Measurements from ENCODE around the gene FSTL4. TPM values are rescaled to one million over a fixed set of nuclear protein-coding genes. Genes with fewer than 3 reads are reported as not detected.

Gene FSTL4
- total and polyA plus RNA-seq, 12 donors: 0.01 to 0.42 (median 0.38) TPM; not detected in 6

DNA sequence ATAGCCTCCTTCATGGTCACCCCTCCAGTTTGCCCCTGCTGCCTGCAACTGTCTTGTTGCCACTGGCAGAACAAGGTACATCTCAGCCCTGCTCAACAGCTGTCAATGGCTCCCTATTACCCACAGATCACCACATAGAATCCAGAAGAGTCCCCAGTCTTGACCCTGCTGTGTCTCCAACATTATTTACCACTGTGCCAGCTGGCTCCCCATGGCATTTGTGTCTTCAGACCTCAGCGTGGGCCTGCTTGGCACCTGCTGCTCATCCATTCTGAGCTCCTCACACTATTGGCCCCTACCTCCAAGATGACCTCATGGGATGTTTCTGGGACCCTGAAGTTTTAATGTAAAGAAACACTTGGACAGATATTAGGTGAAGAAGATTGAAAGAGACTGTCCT lies 358.7 kb downstream of the FSTL4 start:
- intact Hi-C loops (cut with DNase I): no loop called here
- Histone ChIP-seq H3K9me3 (no peaks in the 10 kb centered on the region), H3K27ac (no peak overlapping the region), H3K27me3 (no peaks in the 10 kb centered on the region), H3K36me3 (no peaks in the 10 kb centered on the region), H3K4me3 (no peak overlapping the region), H3K4me1 (no peaks in the 10 kb centered on the region)
- TF ChIP-seq, protein P1, sequence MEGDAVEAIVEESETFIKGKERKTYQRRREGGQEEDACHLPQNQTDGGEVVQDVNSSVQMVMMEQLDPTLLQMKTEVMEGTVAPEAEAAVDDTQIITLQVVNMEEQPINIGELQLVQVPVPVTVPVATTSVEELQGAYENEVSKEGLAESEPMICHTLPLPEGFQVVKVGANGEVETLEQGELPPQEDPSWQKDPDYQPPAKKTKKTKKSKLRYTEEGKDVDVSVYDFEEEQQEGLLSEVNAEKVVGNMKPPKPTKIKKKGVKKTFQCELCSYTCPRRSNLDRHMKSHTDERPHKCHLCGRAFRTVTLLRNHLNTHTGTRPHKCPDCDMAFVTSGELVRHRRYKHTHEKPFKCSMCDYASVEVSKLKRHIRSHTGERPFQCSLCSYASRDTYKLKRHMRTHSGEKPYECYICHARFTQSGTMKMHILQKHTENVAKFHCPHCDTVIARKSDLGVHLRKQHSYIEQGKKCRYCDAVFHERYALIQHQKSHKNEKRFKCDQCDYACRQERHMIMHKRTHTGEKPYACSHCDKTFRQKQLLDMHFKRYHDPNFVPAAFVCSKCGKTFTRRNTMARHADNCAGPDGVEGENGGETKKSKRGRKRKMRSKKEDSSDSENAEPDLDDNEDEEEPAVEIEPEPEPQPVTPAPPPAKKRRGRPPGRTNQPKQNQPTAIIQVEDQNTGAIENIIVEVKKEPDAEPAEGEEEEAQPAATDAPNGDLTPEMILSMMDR (IDR thresholded peaks at IDR 0.05): no peak
- no peak for DNase-seq
- WGBS, 2 donors: 87 to 91% methylated on average over 1 of the region's 1 CpG
- ATAC-seq: no peak

DNA sequence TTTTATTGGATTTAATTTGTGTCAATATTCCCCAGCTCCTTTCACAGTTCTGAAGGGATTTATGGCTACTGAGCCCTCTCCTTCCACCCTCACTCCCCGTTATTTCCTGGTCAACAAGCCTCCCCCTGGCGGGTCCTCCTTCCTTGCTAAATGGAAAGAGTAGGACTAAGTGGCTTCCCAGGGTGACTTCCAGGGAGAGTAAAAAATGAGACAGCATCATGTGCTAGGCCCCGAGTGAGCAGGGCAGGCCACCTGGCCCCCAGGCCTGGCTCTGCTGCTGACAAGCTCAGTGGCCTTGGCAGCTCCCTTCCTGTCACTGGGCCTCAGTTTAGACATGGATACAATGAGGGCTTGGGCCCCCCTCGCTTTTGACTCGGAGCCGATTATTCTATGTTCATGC lies 359.3 kb downstream of the FSTL4 start:
- Histone ChIP-seq H3K36me3 (no peaks in the 10 kb centered on the region), H3K27ac (no peak overlapping the region), H3K27me3 (no peaks in the 10 kb centered on the region), H3K4me1 (no peaks in the 10 kb centered on the region), H3K9me3 (no peaks in the 10 kb centered on the region), H3K4me3 (no peak overlapping the region)
- DNase-seq (no peak), ATAC-seq (no peak)
- intact Hi-C loops (cut with DNase I): no loop called here
- TF ChIP-seq, protein P1 (IDR thresholded peaks at IDR 0.05): no peak
- 86% methylated on average over 6 of the region's 6 CpGs for WGBS, 2 donors

DNA sequence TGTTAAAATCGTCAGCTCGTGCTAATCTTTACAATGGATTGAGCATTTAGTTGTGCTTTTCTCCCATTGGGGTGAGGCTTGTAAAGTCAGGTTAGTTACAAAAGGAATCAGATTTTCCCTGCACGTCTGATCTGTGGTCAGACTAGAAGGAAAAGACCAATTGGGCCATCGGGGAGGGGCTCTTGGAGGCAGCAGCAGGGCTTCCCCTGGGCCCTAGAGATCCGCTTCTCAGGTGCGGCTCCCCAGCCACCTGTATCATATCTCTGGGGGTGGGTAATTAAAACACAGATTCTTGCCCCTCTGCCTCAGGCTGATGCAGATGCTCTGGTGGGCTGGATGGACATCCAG lies 360.2 kb downstream of the FSTL4 start:
- H3K36me3 ChIP-seq: no peaks in the 10 kb centered on the region
- 47 to 60% methylated on average over 6 of the region's 6 CpGs for WGBS, 2 donors
- no peak overlapping the region for H3K4me3 ChIP-seq
- no peak for ATAC-seq
- no peaks in the 10 kb centered on the region for H3K9me3 ChIP-seq
- TF ChIP-seq, protein P1 (IDR thresholded peaks at IDR 0.05): no peak
- no peak overlapping the region for H3K27ac ChIP-seq
- no peaks in the 10 kb centered on the region for H3K4me1 ChIP-seq
- no peaks in the 10 kb centered on the region for H3K27me3 ChIP-seq
- DNase-seq: no peak
- intact Hi-C loops (cut with DNase I): no loop called here

DNA sequence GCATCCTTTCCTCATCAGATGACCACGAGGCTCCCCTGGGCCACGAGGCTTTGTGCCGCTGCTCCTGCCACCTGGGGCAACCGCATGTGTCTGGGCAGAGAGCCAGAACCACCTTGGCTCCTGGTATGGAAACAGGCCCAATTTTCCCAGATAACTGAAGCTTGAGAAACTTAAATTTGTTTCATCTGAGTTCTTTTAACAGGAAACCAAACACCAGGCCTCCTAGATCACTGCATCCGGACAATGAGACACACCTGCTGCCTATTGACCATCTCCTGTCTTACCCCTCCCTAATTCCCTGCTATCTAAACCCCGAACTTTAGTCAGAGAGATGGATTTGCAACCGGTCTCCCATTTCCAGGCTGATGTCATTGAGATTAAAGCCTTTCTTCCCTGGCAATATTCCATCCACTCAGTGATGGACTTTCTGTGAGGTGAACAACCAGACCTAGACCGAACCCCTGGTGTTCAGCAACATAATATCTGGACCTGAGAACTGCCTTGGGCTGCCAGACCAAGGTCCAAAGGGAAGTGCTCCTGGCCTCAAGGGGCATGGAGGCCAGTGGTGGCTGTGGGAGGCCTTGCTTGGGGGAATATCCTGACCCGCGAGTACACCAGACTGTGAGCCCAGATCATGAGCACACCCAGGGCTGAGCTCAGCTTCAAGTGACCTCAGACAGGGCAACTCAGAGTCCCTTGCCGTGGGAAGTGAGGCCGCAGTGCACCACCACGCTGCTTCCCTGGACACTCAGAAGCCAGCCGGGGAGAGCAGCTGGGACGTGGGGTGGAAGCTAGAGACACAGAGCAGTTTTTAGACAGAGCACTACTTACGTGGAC lies 360.8 kb downstream of the FSTL4 start:
- H3K4me1 ChIP-seq: no peaks in the 10 kb centered on the region
- 71 to 72% methylated on average over 16 of the region's 16 CpGs for WGBS, 2 donors
- H3K36me3 ChIP-seq: no peaks in the 10 kb centered on the region
- H3K4me3 ChIP-seq: no peak overlapping the region
- H3K27ac ChIP-seq: no peak overlapping the region
- intact Hi-C loops (cut with DNase I): no loop called here
- no peak for DNase-seq
- H3K9me3 ChIP-seq: no peaks in the 10 kb centered on the region
- no peaks in the 10 kb centered on the region for H3K27me3 ChIP-seq
- no peak for ATAC-seq
- TF ChIP-seq, protein P1 (IDR thresholded peaks at IDR 0.05): no peak

Data from heart right ventricle (tissue), 16 donors.